ENCODE results near the gene LPGAT1.
"Not testable (repeated sequence)": the region's sequence is repeated elsewhere in the genome, so short reads cannot be mapped to it uniquely, and the experiment has no call there.

LPGAT1 gene

GRCh38 chr1:211705467-211706091 is 125.0 kb downstream of the LPGAT1 start:
- DNase-seq (ENCODE audit: low read depth in 3 of 3) = no peak

- no peak for DNase-seq (ENCODE audit: low read depth in 3 of 3)
Observed at GRCh38 chr1:211704543-211704942, 126.0 kb downstream of the LPGAT1 start.

- DNase-seq (ENCODE audit: low read depth in 3 of 3) = no peak
Observed at GRCh38 chr1:211703812-211704537, 126.6 kb downstream of the LPGAT1 start.

- DNase-seq (ENCODE audit: low read depth in 3 of 3) = no peak
Observed at GRCh38 chr1:211701733-211702132, 128.8 kb downstream of the LPGAT1 start.

GRCh38 chr1:211699059-211699458 is 131.5 kb downstream of the LPGAT1 start:
- DNase-seq (ENCODE audit: low read depth in 3 of 3) = no peak

- DNase-seq (ENCODE audit: low read depth in 3 of 3) = peak; percentile 61 to 79 (median 72)
Observed at GRCh38 chr1:211698161-211699026, 132.2 kb downstream of the LPGAT1 start.

GRCh38 chr1:211697356-211697755 is 133.2 kb downstream of the LPGAT1 start:
- no peak for DNase-seq (ENCODE audit: low read depth in 3 of 3)

- no peak for DNase-seq (ENCODE audit: low read depth in 3 of 3)
Observed at GRCh38 chr1:211695135-211695816, 135.3 kb downstream of the LPGAT1 start.

GRCh38 chr1:211693911-211694310 is 136.7 kb downstream of the LPGAT1 start:
- DNase-seq (ENCODE audit: low read depth in 3 of 3) = not testable (repeated sequence)
